Stomach smooth muscle (tissue), 2 donors: Measurements from ENCODE around the gene SPATA33.
A peak's percentile ranks its signal among the peaks of the same experiment; 100 is the strongest.
"Not testable (repeated sequence)": the region's sequence is repeated elsewhere in the genome, so short reads cannot be mapped to it uniquely, and the experiment has no call there.

ENCODE experiments used
- H3K27ac ChIP-seq: one replicate; pipeline ENCODE4 v1.7.0; 2013; ENCODE audit warnings: mild to moderate bottlenecking, low read length, inconsistent platforms
- H3K27me3 ChIP-seq, 2 donors: one replicate each; pipeline ENCODE4 v1.7.0; 2013; ENCODE audit warnings: low read length in 2 of 2; ENCODE audit not compliant: insufficient read depth in 2 of 2, control insufficient read depth in 1 of 2
- H3K36me3 ChIP-seq, 2 donors: one replicate each; pipeline ENCODE4 v1.7.0; 2013; ENCODE audit warnings: low read length in 2 of 2; ENCODE audit not compliant: control insufficient read depth in 2 of 2, insufficient read depth in 2 of 2
- H3K4me1 ChIP-seq: one replicate; pipeline ENCODE4 v1.7.0; 2013; ENCODE audit warnings: low read length; ENCODE audit not compliant: control insufficient read depth, insufficient read depth
- H3K4me3 ChIP-seq, 2 donors: one replicate each; pipeline ENCODE4 v1.7.0; 2013; ENCODE audit warnings: low read length in 2 of 2
- H3K9ac ChIP-seq, 2 donors: one replicate each; pipeline ENCODE4 v1.7.0; 2013; ENCODE audit warnings: low read length in 2 of 2, mild to moderate bottlenecking in 1 of 2
- H3K9me3 ChIP-seq, 2 donors: one replicate each; pipeline ENCODE4 v1.7.0; 2013; ENCODE audit warnings: low read length in 2 of 2; ENCODE audit not compliant: control insufficient read depth in 2 of 2
- donor health status: healthy.
- donor health status: Pancreatic carcinoma.

SPATA33 gene

GRCh38 chr16:89646270-89646669, 11.4 kb upstream of the SPATA33 start:
- no peaks in the 10 kb centered on the region for H3K9me3 ChIP-seq
- H3K4me3 ChIP-seq, result no peak overlapping the region
- no peaks in the 10 kb centered on the region for H3K27me3 ChIP-seq
- H3K9ac ChIP-seq, result no peak overlapping the region
- H3K4me1 ChIP-seq, result peaks cover 4% of the 10 kb centered on the region
- no peak overlapping the region for H3K27ac ChIP-seq
- H3K36me3 ChIP-seq, result peaks cover 18 to 30% of the 10 kb centered on the region in 2 donors

GRCh38 chr16:89646906-89647305, 10.7 kb upstream of the SPATA33 start:
- H3K4me3 ChIP-seq, result no peak overlapping the region
- H3K27ac ChIP-seq, result no peak overlapping the region
- H3K9ac ChIP-seq, result no peak overlapping the region
- H3K9me3 ChIP-seq, result no peaks in the 10 kb centered on the region
- no peaks in the 10 kb centered on the region for H3K27me3 ChIP-seq
- H3K4me1 ChIP-seq, result no peaks in the 10 kb centered on the region
- H3K36me3 ChIP-seq, result peaks cover 23 to 30% of the 10 kb centered on the region in 2 donors

DNA sequence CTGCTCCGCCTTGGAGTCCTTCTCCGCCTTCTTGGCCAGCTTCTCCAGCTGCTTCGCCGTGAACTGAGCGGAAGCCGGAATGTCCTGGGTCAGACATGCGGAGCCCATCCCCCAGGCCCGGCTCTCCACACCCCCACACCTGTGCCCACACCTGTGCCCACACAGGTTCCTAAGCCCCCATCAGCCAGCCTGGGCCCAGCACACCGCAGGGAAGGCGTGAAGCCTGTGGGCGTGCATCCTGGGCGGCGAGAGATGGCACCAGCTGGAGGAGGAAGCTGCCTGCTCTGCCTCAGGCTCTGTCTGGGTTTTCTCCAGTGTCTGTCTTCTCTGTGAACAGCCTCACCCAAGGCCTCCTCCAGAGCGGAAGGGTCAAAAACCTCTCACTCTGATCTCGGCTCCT, 6.1 kb upstream of the SPATA33 start:
- H3K27me3 ChIP-seq, result no peaks in the 10 kb centered on the region
- no peaks in the 10 kb centered on the region for H3K9me3 ChIP-seq
- H3K9ac ChIP-seq, result no peak overlapping the region
- peaks cover 3% of the 10 kb centered on the region for H3K4me1 ChIP-seq
- H3K4me3 ChIP-seq, result no peak overlapping the region
- no peak overlapping the region for H3K27ac ChIP-seq
- H3K36me3 ChIP-seq, result peaks cover 9 to 14% of the 10 kb centered on the region in 2 donors

DNA sequence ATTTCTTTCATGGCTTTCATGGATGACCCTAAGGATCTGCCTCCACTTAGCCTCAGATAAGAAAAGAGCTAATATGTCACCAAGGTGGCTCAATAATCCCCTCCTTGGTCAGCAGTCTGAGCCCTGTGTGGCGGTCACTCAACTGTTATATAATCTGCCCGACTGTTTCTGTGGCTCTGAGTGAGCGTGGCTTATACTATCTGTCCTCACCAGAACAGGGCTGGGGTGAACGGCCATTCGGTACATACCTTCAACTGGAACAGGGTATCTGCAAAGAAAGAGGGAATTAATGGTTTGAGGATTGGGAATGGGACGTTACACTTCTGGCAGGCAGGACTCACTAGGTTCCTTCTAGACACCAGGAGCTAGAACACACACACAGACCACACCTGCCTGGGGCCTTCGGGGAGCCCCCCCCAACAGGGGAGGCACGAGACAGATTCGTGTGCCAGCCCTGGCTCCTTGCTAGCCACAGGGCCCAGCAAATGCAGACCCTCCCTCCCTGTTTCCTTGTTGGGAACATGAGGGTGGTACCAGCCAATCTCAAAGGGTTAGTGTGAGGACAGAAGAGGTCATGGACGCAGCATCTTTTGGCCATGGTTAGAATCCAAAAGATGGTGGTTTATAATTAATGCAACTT, 3.9 kb upstream of the SPATA33 start:
- H3K4me3 ChIP-seq, result no peak overlapping the region
- H3K27ac ChIP-seq, result no peak overlapping the region
- H3K4me1 ChIP-seq, result peaks cover 16% of the 10 kb centered on the region
- H3K27me3 ChIP-seq, result no peaks in the 10 kb centered on the region
- no peak overlapping the region for H3K9ac ChIP-seq
- no peaks in the 10 kb centered on the region for H3K9me3 ChIP-seq
- H3K36me3 ChIP-seq, result peaks cover 5 to 10% of the 10 kb centered on the region in 2 donors

- Histone ChIP-seq H3K27ac (no peak overlapping the region), H3K9ac (no peak overlapping the region), H3K36me3 (peaks cover 4 to 5% of the 10 kb centered on the region in 2 donors), H3K4me1 (peaks cover 20% of the 10 kb centered on the region), H3K4me3 (no peak overlapping the region), H3K27me3 (no peaks in the 10 kb centered on the region), H3K9me3 (no peaks in the 10 kb centered on the region)
Observed at GRCh38 chr16:89655062-89655643, 2.5 kb upstream of the SPATA33 start.

DNA sequence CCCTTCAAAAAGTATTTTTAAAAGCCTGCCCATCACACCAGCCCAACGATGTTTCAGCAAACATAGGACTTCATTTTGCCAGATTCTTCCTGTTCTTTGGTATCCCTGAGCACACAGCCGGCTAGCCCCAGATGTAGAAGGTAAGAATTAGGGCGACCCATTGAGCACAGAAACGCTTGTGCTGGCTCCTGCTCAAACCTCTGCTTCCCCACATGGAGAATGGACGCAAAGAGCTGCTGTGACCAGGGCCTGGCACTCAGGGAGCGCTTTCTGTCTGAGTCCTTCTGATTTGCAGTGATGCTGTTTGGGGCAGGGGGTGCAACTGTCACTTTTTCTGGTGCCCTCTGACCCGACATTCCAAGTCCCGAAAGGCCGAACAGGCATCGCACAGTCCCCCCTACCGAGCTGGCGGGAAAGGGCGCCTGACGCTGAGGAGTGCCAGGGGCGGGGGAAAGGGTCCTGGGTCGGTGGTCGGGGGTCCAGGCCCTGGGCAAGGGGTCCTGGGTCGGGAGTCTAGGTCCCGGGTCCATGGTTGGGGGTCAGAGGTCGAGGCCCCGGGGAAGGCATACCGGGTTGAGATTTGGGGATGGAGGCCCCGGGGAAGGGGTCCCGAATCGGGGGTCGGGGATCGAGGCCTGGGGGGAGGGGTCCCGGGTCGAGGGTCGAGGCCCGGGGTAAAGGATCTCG, 1.1 kb upstream of the SPATA33 start:
- Histone ChIP-seq H3K36me3 (peaks cover 3 to 5% of the 10 kb centered on the region in 2 donors), H3K27me3 (no peaks in the 10 kb centered on the region), H3K9me3 (no peaks in the 10 kb centered on the region), H3K4me3 (peak overlapping the region; percentile 92 to 96), H3K27ac (no peak overlapping the region), H3K4me1 (peaks cover 20% of the 10 kb centered on the region), H3K9ac (peak overlapping the region in 1 of 2 donors; percentile 91)

DNA sequence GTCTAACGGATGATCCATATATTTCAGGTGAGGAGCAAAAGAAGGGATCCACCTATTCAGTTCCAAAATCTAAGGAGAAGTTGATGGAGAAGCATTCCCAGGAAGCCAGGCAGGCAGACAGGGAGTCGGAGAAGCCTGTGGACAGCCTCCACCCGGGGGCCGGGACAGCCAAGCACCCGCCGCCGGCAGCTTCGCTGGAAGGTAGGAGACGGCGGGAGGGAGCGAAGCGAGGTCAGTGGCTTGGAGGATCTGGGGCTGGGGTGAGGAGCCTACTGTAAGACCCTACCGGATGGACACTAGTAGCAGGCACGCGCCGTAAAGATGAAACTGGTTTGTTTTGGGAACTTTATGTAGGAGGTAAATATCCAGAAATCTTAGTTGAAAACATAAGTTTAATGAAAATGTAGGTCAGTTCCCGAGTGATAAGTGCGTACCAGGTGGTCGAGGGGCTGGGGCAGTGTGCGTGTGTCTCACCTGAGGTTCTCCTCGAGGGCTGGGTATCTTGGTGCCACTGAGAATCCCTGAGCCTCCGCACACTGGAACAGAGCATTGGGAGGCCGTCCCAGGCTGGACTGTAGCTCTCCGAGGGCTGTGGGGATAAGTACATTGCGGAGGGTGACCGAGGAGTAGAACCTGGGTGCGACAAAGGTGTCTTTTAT, 714 bp downstream of the SPATA33 start:
- Histone ChIP-seq H3K9ac (peak overlapping the region; percentile 90 to 91), H3K27me3 (no peaks in the 10 kb centered on the region), H3K9me3 (no peaks in the 10 kb centered on the region), H3K4me1 (peaks cover 20% of the 10 kb centered on the region), H3K4me3 (peak overlapping the region; percentile 92 to 96), H3K27ac (peak overlapping the region; percentile 41), H3K36me3 (peaks cover 0 to 5% of the 10 kb centered on the region in 2 donors)

DNA sequence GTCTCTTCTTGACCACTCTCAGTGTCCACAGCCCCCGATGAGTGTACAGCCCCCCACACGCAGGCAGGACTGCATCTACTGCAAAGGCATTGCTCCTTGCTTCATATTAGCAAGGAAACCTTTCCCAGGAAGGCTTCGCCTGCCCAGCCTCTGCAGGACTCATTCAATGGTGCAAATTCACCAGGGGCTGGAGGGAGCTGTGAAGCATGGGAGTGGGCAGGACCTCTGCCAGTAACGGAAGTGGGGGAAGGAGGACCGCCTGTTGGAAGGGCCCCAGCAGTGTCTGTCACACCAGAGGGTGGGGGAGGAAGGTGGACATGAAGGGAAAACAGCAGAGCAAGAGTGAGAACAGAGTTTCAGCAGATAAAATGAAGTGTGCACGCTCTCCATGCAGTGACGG, 2.5 kb downstream of the SPATA33 start:
- Histone ChIP-seq H3K4me1 (peaks cover 20% of the 10 kb centered on the region), H3K27ac (no peak overlapping the region), H3K9ac (no peak overlapping the region), H3K4me3 (no peak overlapping the region), H3K9me3 (no peaks in the 10 kb centered on the region), H3K27me3 (no peaks in the 10 kb centered on the region), H3K36me3 (peaks cover 0 to 5% of the 10 kb centered on the region in 2 donors)

- no peak overlapping the region for H3K4me3 ChIP-seq
- H3K36me3 ChIP-seq, result peaks cover 0 to 5% of the 10 kb centered on the region in 2 donors
- no peak overlapping the region for H3K9ac ChIP-seq
- H3K4me1 ChIP-seq, result peaks cover 20% of the 10 kb centered on the region
- no peak overlapping the region for H3K27ac ChIP-seq
- H3K27me3 ChIP-seq, result no peaks in the 10 kb centered on the region
- H3K9me3 ChIP-seq, result no peaks in the 10 kb centered on the region
Observed at GRCh38 chr16:89661215-89661614, 3.6 kb downstream of the SPATA33 start.

- H3K4me3 ChIP-seq, H3K36me3 ChIP-seq, H3K27ac ChIP-seq, H3K27me3 ChIP-seq, H3K9me3 ChIP-seq, H3K9ac ChIP-seq, H3K4me1 ChIP-seq: not testable (repeated sequence)
Observed at GRCh38 chr16:89664238-89664637, 6.6 kb downstream of the SPATA33 start.
